ENCODE measurements around the gene TEX22. TPM values are rescaled to one million over a fixed set of nuclear protein-coding genes. Genes with fewer than 3 reads are reported as not detected.

TEX22 gene
- total RNA-seq, 2 experiments from 2014 or later: 0.56 to 2.1 TPM

DNA sequence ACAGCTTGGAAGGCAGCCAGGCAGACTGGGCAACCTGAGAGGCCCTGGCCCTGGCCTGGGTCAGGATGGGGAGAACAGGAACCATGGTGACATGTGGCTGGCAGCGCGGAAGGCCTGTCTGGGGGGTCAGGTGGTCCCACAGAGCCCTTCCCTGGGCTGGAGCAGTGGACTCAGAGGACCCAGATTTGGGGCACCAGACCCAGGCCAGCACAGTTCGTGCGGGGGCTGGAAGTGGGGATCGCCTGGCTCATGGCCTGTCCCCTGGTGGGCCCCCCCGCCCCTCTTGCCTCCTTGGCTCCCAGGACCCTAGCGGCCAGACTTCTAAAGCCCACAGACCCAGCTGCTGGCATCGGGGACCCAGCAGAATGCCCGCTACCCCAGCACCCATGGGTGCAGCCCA, 42.7 kb downstream of the TEX22 start:
- no peak overlapping the region for H3K4me3 Mint-ChIP-seq
- H3K9me3 Mint-ChIP-seq: no peaks in the 10 kb centered on the region
- no peak for DNase-seq
- H3K36me3 Mint-ChIP-seq: peaks cover 4% of the 10 kb centered on the region
- no peaks in the 10 kb centered on the region for H3K27me3 Mint-ChIP-seq
- no peak overlapping the region for H3K27ac Mint-ChIP-seq
- no peaks in the 10 kb centered on the region for H3K4me1 Mint-ChIP-seq

DNA sequence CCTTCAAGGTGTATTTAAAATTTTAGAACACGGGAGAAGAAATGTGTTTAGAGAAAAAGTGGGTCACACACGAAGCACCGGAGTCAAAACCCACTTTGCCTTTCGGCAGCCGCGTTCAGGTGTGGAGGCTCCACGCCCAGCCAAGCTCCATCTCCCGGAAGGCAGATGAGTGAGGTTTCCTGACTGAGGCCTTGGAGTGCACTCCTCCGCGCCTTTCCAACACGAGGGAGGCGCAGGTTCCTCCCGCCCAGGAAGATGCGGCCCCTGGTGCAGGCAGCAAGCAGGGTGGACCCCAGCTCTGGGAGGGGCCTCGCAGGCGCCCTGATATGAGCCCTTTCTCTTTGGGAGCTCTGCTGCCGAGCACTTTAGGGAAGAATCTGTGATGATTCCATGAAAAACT, 43.8 kb downstream of the TEX22 start:
- H3K27me3 Mint-ChIP-seq: no peaks in the 10 kb centered on the region
- no peak overlapping the region for H3K4me3 Mint-ChIP-seq
- no peak overlapping the region for H3K27ac Mint-ChIP-seq
- DNase-seq: no peak
- no peaks in the 10 kb centered on the region for H3K4me1 Mint-ChIP-seq
- H3K36me3 Mint-ChIP-seq: peaks cover 4% of the 10 kb centered on the region
- H3K9me3 Mint-ChIP-seq: no peaks in the 10 kb centered on the region

DNA sequence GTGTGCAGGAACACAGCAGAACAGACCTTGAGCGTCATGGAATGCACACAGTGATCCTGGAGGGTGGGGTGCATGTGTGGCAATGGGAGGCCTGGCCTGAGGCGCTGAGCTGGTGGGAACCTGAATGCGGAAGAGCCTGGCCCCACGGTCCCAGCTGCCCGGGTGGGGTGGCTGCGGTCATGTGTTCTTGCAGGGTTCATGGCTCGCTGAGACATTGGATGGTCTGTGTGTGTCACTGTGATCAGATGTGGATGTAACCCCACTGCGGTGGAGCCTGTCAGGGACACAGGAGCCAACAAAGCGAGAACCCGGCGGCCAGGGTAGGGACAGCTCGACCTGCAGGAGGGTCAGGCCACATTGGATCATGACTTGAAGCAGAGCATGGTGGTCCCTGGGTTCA, 44.5 kb downstream of the TEX22 start:
- Mint-ChIP-seq H3K4me1 (no peaks in the 10 kb centered on the region), H3K27me3 (no peaks in the 10 kb centered on the region), H3K27ac (no peak overlapping the region), H3K36me3 (peaks cover 4% of the 10 kb centered on the region), H3K9me3 (no peaks in the 10 kb centered on the region), H3K4me3 (no peak overlapping the region)
- DNase-seq: no peak

DNA sequence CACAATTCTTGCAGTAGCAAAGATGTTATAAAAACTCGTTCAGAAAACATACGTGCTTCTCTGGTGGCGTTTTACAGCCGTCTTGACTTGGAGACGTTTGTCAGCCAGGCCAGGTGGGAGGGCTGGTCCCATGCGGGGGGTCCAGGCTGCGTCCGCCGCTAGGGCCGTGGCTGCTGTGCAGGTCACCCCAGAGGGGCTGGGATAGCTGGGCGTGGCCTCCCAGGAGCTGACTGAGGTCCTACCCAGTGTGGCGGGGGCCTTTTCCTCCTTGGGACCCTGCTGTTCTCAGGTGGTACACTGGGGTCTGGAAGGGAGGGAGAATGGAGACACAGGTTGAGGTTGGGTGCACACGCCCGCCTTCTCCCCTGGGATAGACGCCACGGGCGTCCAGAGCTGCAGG, 46.5 kb downstream of the TEX22 start:
- H3K9me3 Mint-ChIP-seq: no peaks in the 10 kb centered on the region
- no peak overlapping the region for H3K27ac Mint-ChIP-seq
- no peak for DNase-seq
- no peak overlapping the region for H3K4me3 Mint-ChIP-seq
- H3K36me3 Mint-ChIP-seq: peaks cover 4% of the 10 kb centered on the region
- no peaks in the 10 kb centered on the region for H3K4me1 Mint-ChIP-seq
- H3K27me3 Mint-ChIP-seq: no peaks in the 10 kb centered on the region

DNA sequence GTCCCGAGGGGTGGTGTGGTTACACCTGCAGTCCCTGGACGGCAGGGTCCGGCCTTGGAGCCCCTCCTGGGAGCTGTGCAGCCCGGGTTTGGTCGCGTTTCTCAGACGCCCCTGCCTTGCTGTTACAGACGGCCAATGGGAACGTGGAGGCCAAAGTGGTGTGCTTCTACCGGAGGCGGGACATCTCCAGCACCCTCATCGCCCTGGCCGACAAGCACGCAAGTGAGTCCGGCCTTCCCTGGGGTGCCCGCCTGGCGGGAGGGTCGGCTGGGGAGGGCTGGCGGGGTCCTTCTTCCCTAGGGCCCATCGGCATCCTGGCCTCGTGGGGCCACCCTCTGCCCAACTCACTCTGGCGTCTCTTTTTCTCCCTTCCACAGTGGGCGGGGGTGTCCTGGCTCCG, 47.0 kb downstream of the TEX22 start:
- H3K9me3 Mint-ChIP-seq: no peaks in the 10 kb centered on the region
- H3K27ac Mint-ChIP-seq: no peak overlapping the region
- no peak overlapping the region for H3K4me3 Mint-ChIP-seq
- no peaks in the 10 kb centered on the region for H3K27me3 Mint-ChIP-seq
- DNase-seq: no peak
- H3K36me3 Mint-ChIP-seq: peaks cover 6% of the 10 kb centered on the region
- no peaks in the 10 kb centered on the region for H3K4me1 Mint-ChIP-seq

DNA sequence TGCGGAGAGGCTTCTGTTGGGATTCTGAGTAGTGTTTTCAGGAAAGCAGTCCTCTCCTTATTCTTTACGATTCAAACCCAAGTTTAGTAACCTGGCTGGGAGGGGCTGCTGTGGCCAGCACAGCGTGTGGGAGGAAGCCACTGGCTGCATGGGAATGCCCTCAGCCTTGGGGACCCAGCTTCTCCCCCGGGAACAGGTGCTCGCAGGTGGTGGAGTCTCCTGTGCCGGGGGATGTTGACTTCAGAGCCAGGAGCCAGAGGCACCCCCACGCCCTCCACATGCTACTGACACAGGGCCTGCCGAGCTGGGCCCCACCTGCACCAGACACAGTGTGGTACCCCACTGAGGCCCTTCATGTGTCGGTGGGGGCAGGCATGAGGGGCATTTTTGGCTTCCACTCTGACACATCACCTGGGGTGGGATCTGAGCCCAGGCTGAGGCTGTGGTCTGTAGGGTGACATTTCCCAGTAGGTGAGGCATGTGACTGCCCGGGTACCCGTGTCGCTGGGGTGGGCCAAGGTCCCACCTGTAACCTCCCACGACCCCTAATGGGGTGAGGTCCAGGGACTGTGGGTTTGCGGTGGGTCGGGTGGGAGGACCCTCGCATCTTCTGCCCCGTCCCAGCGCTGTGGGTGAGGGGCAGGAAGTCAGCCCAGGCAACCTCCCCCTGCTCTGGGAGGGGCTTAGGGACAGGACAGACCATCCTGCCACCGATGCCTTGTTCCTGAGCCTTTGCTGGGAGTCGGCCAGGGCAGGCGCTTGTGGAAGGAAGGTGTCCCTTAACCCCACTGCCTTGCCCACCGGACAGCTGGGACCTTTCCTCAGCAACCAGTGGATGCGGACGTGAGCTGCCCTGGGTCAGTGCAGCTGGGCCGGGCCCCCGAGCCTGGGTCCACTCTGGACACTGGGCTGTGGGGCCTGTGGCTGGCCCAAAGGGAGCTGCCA, 47.8 kb downstream of the TEX22 start:
- no peaks in the 10 kb centered on the region for H3K9me3 Mint-ChIP-seq
- H3K27ac Mint-ChIP-seq: no peak overlapping the region
- H3K4me3 Mint-ChIP-seq: no peak overlapping the region
- no peaks in the 10 kb centered on the region for H3K27me3 Mint-ChIP-seq
- H3K4me1 Mint-ChIP-seq: no peaks in the 10 kb centered on the region
- DNase-seq: no peak
- peaks cover 7% of the 10 kb centered on the region for H3K36me3 Mint-ChIP-seq

DNA sequence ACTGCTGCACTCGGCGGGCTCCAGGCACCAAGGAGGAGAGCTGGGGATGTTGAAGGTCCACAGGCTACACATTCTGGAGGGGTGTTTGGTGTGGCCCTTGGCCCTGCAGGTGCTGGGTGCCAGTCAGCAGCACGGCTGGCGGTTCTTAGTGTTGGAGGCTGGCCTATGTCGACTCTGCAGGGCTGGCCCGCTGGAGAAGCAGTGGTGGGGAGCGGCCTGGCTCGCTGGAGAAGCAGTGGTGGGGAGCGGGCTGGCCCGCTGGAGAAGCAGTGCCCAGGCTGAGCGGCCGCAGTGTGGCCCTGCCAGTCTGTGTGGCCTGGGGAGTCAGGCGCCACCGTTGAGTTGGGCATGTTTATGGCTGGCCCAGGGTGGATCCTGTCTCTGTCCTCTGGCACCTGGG, 48.6 kb downstream of the TEX22 start:
- Mint-ChIP-seq H3K9me3 (no peaks in the 10 kb centered on the region), H3K27ac (no peak overlapping the region), H3K36me3 (peaks cover 7% of the 10 kb centered on the region), H3K27me3 (no peaks in the 10 kb centered on the region), H3K4me1 (no peaks in the 10 kb centered on the region), H3K4me3 (no peak overlapping the region)
- no peak for DNase-seq

DNA sequence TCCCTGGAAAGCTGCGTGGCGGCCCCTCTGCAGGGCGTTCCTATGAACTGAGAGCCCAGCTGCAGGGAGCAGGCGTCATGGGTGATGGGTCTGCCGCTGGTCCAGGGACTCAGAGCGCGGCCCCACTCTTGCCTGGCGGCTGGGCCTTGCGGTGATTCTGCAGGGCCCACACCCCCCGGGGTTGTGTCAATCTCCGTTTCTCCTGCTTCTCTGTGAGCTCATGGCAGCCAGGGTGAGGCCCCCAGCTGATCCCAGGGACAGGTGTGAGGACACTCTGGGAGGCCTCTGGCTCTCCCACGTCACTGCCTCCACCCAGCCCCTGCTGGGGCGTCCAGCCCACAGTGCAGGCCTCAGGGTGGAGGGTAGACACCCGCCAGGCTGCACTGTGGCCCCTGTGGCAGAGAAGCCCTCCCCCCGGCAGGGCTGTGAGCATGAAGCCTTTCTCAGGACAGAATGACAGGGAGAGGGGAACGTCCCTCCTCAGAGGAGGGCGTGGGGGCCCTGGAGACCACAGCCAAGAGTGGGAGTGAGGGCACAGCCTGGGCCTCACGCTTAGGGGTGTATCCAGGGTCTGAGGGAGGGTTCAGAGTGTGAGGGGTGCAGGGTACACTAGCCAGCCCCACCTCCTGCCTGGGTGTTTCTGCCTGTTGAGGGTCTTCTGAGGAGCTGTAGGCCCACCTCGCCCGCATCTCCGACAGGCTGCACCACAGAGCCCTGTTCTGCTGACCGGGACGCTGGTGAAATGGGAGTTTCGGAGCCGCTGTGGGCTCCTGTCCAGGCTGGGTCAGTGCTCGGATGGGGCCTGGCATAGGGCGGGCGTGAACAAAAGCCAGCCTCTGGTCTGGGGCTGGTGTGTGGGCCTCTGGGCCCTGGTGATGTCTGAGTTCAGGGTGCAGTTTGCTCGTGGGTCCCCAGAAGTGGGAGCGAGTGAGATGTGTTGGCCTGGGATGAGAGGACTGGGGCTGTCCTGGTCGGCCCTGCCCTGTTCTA, 49.6 kb downstream of the TEX22 start:
- Mint-ChIP-seq H3K4me3 (no peak overlapping the region), H3K9me3 (no peaks in the 10 kb centered on the region), H3K36me3 (peaks cover 6% of the 10 kb centered on the region), H3K4me1 (no peaks in the 10 kb centered on the region), H3K27ac (no peak overlapping the region), H3K27me3 (no peaks in the 10 kb centered on the region)
- no peak for DNase-seq

DNA sequence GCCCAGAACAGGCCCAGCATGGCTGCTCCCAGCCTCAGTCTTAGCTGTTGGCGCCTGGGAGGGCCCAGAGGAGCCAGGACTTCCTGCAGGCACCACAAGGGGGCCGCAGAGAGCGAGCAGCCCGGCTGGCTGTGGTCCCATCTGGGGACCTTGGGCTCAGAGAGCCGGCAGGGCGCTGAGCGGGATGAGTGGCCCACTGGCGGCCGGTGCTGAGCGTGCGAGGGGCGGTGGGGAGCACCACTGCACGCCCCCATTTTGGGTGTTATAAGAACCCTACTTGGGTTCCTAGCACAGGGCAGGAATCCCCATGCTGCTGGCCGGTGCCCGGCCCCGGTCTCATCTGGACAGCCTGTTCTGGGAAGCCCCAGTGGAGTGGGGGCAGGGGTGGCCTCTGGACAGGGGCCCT, 50.4 kb downstream of the TEX22 start:
- H3K27ac Mint-ChIP-seq: no peak overlapping the region
- no peak overlapping the region for H3K4me3 Mint-ChIP-seq
- H3K27me3 Mint-ChIP-seq: no peaks in the 10 kb centered on the region
- DNase-seq: peak; percentile 73
- no peaks in the 10 kb centered on the region for H3K4me1 Mint-ChIP-seq
- H3K36me3 Mint-ChIP-seq: peaks cover 6% of the 10 kb centered on the region
- H3K9me3 Mint-ChIP-seq: no peaks in the 10 kb centered on the region

DNA sequence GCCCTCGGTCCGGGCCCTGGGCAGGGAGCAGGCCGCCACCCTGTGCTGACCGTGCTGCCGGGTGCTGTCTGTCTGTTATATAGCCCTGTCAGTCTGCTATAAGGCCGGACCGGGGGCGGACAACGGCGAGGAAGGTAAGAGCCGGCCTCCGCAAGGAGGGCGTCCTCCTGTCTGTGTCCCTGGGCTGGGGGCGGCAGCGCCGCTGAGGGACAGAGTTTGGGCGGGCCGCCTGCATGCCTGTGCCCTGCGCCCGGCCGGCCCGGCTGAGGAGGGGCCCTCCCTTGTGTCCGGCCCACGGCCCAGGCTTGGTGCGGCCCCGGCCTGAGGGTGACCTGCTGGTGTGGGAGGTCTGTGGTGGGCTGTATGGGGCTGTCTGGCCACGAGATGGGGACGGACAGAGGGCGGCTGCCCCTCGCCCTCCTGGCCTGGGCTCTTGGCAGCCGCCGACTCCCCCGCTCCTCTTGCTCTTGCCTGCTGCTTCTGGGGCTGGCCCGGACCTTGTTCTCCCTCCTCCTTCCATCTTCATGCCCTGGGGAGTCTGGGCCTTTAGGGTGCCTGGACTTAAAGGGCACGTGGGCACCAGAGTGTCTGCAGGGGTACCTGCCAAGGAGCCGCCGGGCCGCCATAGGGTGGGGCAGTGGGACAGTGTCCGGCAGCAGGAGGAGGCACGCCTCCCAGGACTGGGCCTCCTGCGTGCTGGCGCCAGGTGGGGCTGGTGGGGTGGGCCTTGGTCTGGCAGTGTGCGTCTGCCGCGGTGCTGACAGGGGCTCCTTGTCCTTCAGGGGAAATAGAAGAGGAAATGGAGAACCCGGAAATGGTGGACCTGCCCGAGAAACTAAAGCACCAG, 51.2 kb downstream of the TEX22 start:
- H3K27ac Mint-ChIP-seq: no peak overlapping the region
- H3K36me3 Mint-ChIP-seq: peaks cover 6% of the 10 kb centered on the region
- no peak for DNase-seq
- no peaks in the 10 kb centered on the region for H3K9me3 Mint-ChIP-seq
- H3K4me1 Mint-ChIP-seq: no peaks in the 10 kb centered on the region
- no peaks in the 10 kb centered on the region for H3K27me3 Mint-ChIP-seq
- no peak overlapping the region for H3K4me3 Mint-ChIP-seq

DNA sequence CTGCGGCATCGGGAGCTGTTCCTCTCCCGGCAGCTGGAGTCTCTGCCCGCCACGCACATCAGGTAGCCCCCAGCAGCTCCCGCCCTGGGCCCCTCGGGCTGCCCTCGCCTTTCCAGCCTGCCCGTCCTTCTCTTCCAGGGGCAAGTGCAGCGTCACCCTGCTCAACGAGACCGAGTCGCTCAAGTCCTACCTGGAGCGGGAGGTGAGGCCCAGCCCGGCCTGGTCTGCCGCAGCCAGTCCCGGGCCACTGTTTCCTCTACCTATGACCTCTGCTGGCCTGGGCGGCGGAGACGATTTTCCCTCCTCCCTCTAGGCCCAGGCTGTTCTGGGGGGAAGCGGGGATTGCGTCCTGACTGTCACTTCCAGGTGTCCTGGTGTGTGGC, 51.8 kb downstream of the TEX22 start:
- H3K4me1 Mint-ChIP-seq: no peaks in the 10 kb centered on the region
- H3K27ac Mint-ChIP-seq: no peak overlapping the region
- peaks cover 6% of the 10 kb centered on the region for H3K36me3 Mint-ChIP-seq
- no peaks in the 10 kb centered on the region for H3K9me3 Mint-ChIP-seq
- H3K4me3 Mint-ChIP-seq: no peak overlapping the region
- no peaks in the 10 kb centered on the region for H3K27me3 Mint-ChIP-seq
- no peak for DNase-seq

DNA sequence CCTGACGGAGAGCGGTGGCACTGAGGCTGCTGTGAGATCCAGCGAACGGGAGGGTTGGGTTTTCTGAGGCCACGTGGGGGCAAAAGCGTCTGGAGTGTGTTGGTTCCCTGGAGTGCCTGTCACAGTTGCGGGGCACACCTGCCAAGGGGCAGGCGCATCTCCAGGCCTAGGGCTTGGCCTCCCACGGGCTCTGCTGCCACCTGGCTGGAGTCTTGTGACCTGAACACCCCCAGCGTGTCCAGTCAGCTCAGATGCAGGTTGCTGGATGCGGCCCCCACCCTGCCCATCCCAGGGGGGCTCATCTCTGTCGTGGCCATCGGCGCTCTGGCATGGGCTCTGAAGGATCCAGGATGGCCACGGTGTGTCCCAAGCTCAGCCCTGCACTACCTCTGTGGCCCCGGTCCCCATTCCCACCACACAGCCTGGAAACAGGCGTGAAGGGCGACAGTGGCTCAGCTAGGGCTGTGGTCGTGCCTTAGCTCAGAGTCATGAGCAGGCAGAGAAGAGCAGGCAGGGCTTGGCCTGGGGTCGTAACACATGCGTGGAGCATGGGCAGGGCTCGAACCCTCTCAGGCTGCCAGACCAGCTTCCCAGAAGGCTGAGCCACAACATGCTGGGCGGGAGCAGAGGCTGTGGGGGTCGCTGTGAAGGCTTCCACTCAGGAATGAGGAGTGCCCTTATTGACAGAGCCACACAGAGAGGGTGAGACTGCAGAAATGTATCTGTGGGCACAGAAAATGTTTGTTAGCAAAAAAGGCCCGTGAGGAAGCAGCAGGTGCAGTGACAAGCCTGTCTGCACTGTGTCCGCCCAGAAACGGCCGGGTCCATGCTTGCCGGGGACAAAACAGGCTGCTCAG, 52.8 kb downstream of the TEX22 start:
- H3K27ac Mint-ChIP-seq: no peak overlapping the region
- no peak overlapping the region for H3K4me3 Mint-ChIP-seq
- H3K4me1 Mint-ChIP-seq: no peaks in the 10 kb centered on the region
- peaks cover 6% of the 10 kb centered on the region for H3K36me3 Mint-ChIP-seq
- no peaks in the 10 kb centered on the region for H3K9me3 Mint-ChIP-seq
- no peaks in the 10 kb centered on the region for H3K27me3 Mint-ChIP-seq
- no peak for DNase-seq

DNA sequence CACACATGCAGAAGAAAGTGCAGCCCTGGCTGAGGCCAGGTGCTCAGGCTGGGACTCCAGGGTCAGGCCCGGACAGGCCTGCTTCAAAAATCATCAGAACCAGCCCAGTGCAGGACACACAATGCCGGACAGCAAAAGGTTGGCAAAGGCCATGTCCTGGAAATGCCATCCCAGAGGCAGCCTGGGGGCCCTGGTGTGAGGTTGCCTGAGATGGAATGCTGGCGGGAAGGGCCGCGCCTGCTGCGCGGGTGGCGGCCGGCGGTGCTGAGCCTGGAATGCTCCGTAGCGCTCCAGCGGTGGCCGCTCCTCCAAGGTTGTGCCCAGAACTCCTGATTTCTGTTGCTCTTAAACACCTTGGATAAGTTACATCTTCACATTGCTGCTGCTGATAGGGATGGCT, 54.6 kb downstream of the TEX22 start:
- H3K4me3 Mint-ChIP-seq: no peak overlapping the region
- peaks cover 6% of the 10 kb centered on the region for H3K36me3 Mint-ChIP-seq
- H3K9me3 Mint-ChIP-seq: no peaks in the 10 kb centered on the region
- no peak overlapping the region for H3K27ac Mint-ChIP-seq
- no peak for DNase-seq
- H3K27me3 Mint-ChIP-seq: no peaks in the 10 kb centered on the region
- H3K4me1 Mint-ChIP-seq: no peaks in the 10 kb centered on the region

DNA sequence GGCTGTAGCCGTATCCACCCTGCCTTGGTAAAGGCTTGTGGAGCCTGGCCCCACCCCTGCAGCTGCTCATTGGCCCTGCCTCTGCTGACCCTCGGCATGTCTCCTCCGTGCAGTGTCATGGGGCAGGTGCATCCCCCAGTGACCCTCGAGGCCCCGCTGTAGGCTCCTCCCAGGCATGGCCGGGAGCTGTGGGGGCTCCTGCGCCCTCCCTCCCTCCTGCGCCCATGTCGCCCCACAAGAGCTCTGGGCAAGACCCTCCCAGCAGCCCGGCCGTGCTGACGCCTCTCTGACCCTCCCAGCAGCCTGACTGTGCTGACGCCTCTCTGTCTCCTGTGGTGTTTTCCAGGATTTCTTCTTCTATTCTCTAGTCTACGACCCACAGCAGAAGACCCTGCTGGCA, 55.5 kb downstream of the TEX22 start:
- no peak overlapping the region for H3K4me3 Mint-ChIP-seq
- peak overlapping the region; percentile 19 for H3K27ac Mint-ChIP-seq

More for the DNA sequence above, 55.5 kb downstream of the TEX22 start:
- no peaks in the 10 kb centered on the region for H3K9me3 Mint-ChIP-seq
- H3K36me3 Mint-ChIP-seq: peaks cover 6% of the 10 kb centered on the region
- H3K27me3 Mint-ChIP-seq: no peaks in the 10 kb centered on the region
- DNase-seq: no peak
- no peaks in the 10 kb centered on the region for H3K4me1 Mint-ChIP-seq

All from activated naive CD8-positive, alpha-beta T cell treated with anti-CD3 and anti-CD28 coated beads for 36 hours (primary cell).